HepG2 (cell line): Measurements from ENCODE around the gene PET100. TPM values are rescaled to one million over a fixed set of nuclear protein-coding genes. Genes with fewer than 3 reads are reported as not detected.
A peak's percentile ranks its signal among the peaks of the same experiment; 100 is the strongest.

ENCODE experiments used
- KAT7 ChIP-seq: IDR thresholded peaks from 2 replicates; pipeline ENCODE4 v1.6.1; 2018; ENCODE audit warnings: borderline replicate concordance, missing compliant biosample characterization
- MIXL1 ChIP-seq: IDR thresholded peaks from 2 replicates; pipeline ENCODE4 v1.6.1; 2016
- NR2F1 ChIP-seq, 2 experiments: fragments of 450-650 bp in 1 of 2; formaldehyde crosslinking in 1 of 2; IDR thresholded peaks; 2 replicates each; pipeline versions ENCODE4 v1.5.0 to v1.6.1; 2016 to 2020; ENCODE audit warnings: mild to moderate bottlenecking in 1 of 2, missing compliant biosample characterization in 1 of 2, missing genetic modification reagents in 1 of 2, moderate library complexity in 1 of 2
- RELA ChIP-seq: sonication (generic); formaldehyde crosslinking; IDR thresholded peaks from 2 replicates; pipeline ENCODE4 v1.4.0; 2020; ENCODE audit warnings: missing genetic modification reagents
- TBP ChIP-seq: sonication (generic); formaldehyde crosslinking; IDR thresholded peaks from 2 replicates; pipeline ENCODE4 v1.5.0; 2020; ENCODE audit warnings: missing genetic modification reagents
- ZNF431 ChIP-seq: sonication (generic); formaldehyde crosslinking; IDR thresholded peaks from 2 replicates; pipeline ENCODE4 v1.9.0; 2022; ENCODE audit warnings: missing genetic modification reagents, low read depth, mild to moderate bottlenecking, borderline replicate concordance
- ZNF460 ChIP-seq: sonication (generic); formaldehyde crosslinking; IDR thresholded peaks from 2 replicates; pipeline ENCODE4 v1.5.1; 2020; ENCODE audit warnings: missing genetic modification reagents, mild to moderate bottlenecking, borderline replicate concordance
- ZNF710 ChIP-seq: sonication (generic); formaldehyde crosslinking; IDR thresholded peaks from 2 replicates; pipeline ENCODE4 v1.5.0; 2020; ENCODE audit warnings: mild to moderate bottlenecking, missing genetic modification reagents, borderline replicate concordance
- ZSCAN20 ChIP-seq: sonication (generic); formaldehyde crosslinking; IDR thresholded peaks from 2 replicates; pipeline ENCODE4 v1.4.0; 2020; ENCODE audit warnings: missing genetic modification reagents, mild to moderate bottlenecking, borderline replicate concordance
- polyA plus RNA-seq, 8 experiments: library from polyadenylated mRNA; depleted of rRNA in 3 of 8; stranded (reverse) in 7 of 8; unstranded in 1 of 8; fragments of >200 nt; fragmentation: Illumina TruSeq in 4 of 8; extraction: Trizol in 4 of 8; gene quantifications; 2 replicates each; pipeline versions ENCODE4 v1.2.1 to v1.2.3, GENCODE V29; 2011 to 2016; ENCODE audit warnings: low read depth in 4 of 8, missing spikeins in 1 of 8, mixed read lengths in 1 of 8; ENCODE audit not compliant: insufficient read depth in 1 of 8
- total RNA-seq, 5 experiments: library from RNA; depleted of rRNA; stranded (reverse); fragments of >200 nt; fragmentation: Illumina TruSeq; extraction: Trizol; gene quantifications; 2 replicates each; pipeline ENCODE4 v1.2.3, GENCODE V29; 2016; ENCODE audit warnings: low read depth in 1 of 5
- TF ChIP-seq, protein P1 (sequence below): sonication (generic); formaldehyde crosslinking; IDR thresholded peaks from 2 replicates; pipeline ENCODE4 v1.5.0; 2020; ENCODE audit warnings: mild to moderate bottlenecking, missing genetic modification reagents, borderline replicate concordance
- TF ChIP-seq, protein P2 (sequence below): sonication (generic); formaldehyde crosslinking; IDR thresholded peaks from 2 replicates; pipeline ENCODE4 v1.8.0; 2022; ENCODE audit warnings: mild to moderate bottlenecking, missing genetic modification reagents, borderline replicate concordance
- TF ChIP-seq, protein P3 (sequence below): IDR thresholded peaks from 2 replicates; pipeline ENCODE4 v1.6.1; 2016; ENCODE audit warnings: mild to moderate bottlenecking, missing biosample characterization, missing genetic modification reagents
- TF ChIP-seq, protein P4 (sequence below): sonication (generic); formaldehyde crosslinking; conservative IDR thresholded peaks from 2 replicates; pipeline ENCODE4 v1.8.0; 2022; ENCODE audit warnings: low read depth, missing genetic modification reagents

Gene PET100
- total and polyA plus RNA-seq, 2 of the 13 experiments (the other 11 are each of a cell fraction or from before 2014, with no cell fraction given) = 22.3 to 66.5 TPM

GRCh38 chr19:7652061-7652641 is 22.6 kb downstream of the PET100 start (continued):
- TF ChIP-seq RELA (no peak), ZSCAN20 (CRISPR knock-in tag) (no peak), MIXL1 (CRISPR knock-in tag) (peak; percentile 87), ZNF710 (CRISPR knock-in tag) (no peak), NR2F1 (CRISPR knock-in tag; IDR thresholded peaks at IDR 0.05) (peak; percentile 74 to 81), TBP (CRISPR knock-in tag) (no peak), ZNF431 (CRISPR knock-in tag) (peak; percentile 60; the same call in 1 of the 2 replicates), KAT7 (CRISPR knock-in tag) (no peak), ZNF460 (CRISPR knock-in tag) (peak; percentile 70; the same call in 1 of the 2 replicates)
- TF ChIP-seq, protein P1, sequence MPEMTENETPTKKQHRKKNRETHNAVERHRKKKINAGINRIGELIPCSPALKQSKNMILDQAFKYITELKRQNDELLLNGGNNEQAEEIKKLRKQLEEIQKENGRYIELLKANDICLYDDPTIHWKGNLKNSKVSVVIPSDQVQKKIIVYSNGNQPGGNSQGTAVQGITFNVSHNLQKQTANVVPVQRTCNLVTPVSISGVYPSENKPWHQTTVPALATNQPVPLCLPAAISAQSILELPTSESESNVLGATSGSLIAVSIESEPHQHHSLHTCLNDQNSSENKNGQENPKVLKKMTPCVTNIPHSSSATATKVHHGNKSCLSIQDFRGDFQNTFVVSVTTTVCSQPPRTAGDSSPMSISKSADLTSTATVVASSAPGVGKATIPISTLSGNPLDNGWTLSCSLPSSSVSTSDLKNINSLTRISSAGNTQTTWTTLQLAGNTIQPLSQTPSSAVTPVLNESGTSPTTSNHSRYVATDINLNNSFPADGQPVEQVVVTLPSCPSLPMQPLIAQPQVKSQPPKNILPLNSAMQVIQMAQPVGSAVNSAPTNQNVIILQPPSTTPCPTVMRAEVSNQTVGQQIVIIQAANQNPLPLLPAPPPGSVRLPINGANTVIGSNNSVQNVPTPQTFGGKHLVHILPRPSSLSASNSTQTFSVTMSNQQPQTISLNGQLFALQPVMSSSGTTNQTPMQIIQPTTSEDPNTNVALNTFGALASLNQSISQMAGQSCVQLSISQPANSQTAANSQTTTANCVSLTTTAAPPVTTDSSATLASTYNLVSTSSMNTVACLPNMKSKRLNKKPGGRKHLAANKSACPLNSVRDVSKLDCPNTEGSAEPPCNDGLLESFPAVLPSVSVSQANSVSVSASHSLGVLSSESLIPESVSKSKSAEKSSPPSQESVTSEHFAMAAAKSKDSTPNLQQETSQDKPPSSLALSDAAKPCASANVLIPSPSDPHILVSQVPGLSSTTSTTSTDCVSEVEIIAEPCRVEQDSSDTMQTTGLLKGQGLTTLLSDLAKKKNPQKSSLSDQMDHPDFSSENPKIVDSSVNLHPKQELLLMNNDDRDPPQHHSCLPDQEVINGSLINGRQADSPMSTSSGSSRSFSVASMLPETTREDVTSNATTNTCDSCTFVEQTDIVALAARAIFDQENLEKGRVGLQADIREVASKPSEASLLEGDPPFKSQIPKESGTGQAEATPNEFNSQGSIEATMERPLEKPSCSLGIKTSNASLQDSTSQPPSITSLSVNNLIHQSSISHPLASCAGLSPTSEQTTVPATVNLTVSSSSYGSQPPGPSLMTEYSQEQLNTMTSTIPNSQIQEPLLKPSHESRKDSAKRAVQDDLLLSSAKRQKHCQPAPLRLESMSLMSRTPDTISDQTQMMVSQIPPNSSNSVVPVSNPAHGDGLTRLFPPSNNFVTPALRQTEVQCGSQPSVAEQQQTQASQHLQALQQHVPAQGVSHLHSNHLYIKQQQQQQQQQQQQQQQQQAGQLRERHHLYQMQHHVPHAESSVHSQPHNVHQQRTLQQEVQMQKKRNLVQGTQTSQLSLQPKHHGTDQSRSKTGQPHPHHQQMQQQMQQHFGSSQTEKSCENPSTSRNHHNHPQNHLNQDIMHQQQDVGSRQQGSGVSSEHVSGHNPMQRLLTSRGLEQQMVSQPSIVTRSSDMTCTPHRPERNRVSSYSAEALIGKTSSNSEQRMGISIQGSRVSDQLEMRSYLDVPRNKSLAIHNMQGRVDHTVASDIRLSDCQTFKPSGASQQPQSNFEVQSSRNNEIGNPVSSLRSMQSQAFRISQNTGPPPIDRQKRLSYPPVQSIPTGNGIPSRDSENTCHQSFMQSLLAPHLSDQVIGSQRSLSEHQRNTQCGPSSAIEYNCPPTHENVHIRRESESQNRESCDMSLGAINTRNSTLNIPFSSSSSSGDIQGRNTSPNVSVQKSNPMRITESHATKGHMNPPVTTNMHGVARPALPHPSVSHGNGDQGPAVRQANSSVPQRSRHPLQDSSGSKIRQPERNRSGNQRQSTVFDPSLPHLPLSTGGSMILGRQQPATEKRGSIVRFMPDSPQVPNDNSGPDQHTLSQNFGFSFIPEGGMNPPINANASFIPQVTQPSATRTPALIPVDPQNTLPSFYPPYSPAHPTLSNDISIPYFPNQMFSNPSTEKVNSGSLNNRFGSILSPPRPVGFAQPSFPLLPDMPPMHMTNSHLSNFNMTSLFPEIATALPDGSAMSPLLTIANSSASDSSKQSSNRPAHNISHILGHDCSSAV = no peak
- TF ChIP-seq, protein P2, sequence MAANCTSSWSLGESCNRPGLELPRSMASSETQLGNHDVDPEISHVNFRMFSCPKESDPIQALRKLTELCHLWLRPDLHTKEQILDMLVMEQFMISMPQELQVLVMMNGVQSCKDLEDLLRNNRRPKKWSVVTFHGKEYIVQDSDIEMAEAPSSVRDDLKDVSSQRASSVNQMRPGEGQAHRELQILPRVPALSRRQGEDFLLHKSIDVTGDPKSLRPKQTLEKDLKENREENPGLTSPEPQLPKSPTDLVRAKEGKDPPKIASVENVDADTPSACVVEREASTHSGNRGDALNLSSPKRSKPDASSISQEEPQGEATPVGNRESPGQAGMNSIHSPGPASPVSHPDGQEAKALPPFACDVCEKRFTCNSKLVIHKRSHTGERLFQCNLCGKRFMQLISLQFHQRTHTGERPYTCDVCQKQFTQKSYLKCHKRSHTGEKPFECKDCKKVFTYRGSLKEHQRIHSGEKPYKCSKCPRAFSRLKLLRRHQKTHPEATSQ (CRISPR knock-in tag) = no peak
- TF ChIP-seq, protein P3, sequence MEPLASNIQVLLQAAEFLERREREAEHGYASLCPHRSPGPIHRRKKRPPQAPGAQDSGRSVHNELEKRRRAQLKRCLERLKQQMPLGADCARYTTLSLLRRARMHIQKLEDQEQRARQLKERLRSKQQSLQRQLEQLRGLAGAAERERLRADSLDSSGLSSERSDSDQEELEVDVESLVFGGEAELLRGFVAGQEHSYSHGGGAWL (CRISPR knock-in tag) = no peak
- TF ChIP-seq, protein P4, sequence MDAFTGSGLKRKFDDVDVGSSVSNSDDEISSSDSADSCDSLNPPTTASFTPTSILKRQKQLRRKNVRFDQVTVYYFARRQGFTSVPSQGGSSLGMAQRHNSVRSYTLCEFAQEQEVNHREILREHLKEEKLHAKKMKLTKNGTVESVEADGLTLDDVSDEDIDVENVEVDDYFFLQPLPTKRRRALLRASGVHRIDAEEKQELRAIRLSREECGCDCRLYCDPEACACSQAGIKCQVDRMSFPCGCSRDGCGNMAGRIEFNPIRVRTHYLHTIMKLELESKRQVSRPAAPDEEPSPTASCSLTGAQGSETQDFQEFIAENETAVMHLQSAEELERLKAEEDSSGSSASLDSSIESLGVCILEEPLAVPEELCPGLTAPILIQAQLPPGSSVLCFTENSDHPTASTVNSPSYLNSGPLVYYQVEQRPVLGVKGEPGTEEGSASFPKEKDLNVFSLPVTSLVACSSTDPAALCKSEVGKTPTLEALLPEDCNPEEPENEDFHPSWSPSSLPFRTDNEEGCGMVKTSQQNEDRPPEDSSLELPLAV = no peak
